ENCODE data around the gene PHKG2. TPM values are rescaled to one million over a fixed set of nuclear protein-coding genes. Genes with fewer than 3 reads are reported as not detected.
A peak's percentile ranks its signal among the peaks of the same experiment; 100 is the strongest.

The PHKG2 gene
- total RNA-seq, 1 experiment from 2014 or later = 24.8 TPM

DNA sequence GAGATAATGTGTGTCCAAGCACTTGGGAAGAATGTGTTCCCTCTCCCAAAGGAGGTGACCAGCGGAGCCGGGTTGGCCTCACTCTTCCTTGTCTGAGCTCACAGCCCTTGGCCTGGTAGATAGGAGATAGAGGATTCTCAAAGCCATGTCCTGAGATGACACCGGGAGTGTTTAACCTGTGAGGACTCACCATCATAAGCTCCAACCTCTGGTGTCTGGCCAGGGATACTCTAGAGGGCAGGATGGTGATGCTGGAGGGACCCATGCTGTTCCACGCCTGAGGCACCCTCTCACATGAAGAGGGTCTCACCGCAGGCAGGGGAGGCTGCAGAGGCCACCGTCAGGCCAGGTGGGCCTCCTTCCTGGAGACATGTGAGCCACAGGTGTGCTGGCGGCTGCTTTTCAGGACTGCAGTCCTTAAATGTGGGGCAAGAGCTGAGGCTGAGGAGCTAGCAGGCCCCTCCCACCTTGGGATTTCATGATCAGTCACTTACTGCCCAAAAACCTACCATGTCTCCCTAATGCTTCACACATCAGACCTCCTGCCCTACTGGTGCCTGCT lies 45.4 kb downstream of the PHKG2 start:
- DNase-seq (ENCODE audit: low read depth) = no peak

- no peak for DNase-seq (ENCODE audit: low read depth)
Observed at GRCh38 chr16:30794634-30795033, 46.4 kb downstream of the PHKG2 start.

- DNase-seq (ENCODE audit: low read depth) = no peak
Observed at GRCh38 chr16:30797670-30798309, 49.6 kb downstream of the PHKG2 start.

Small RNA genes lying within 50 kb of the gene (small RNA-seq; reads per million reads assigned to genes)
- gene RNU6-1043P = not detected
- gene SNORA30 = 5.2 reads per million, percentile 89 among the genes with 10 or more reads in this experiment

Other genes starting within 250 kb of the PHKG2 start
- 67.2 and 76.7 TPM in 2 replicates for gene ZNF768, start 221.9 kb upstream of the PHKG2 start, total RNA-seq (2014; rRNA removed; shearing (Covaris generic))
- gene ZNF747, start 213.6 kb upstream of the PHKG2 start, total RNA-seq (2014; rRNA removed; shearing (Covaris generic)) = 7.3 and 9.5 TPM in 2 replicates
- 4.4 and 4.9 TPM in 2 replicates for gene ZNF764, start 190.1 kb upstream of the PHKG2 start, total RNA-seq (2014; rRNA removed; shearing (Covaris generic))
- gene ZNF688, start 176.7 kb upstream of the PHKG2 start, total RNA-seq (2014; rRNA removed; shearing (Covaris generic)) = 6.5 and 7.2 TPM in 2 replicates
- 5.4 and 7.7 TPM in 2 replicates for gene ZNF785, start 162.7 kb upstream of the PHKG2 start, total RNA-seq (2014; rRNA removed; shearing (Covaris generic))
- 9.5 and 10.6 TPM in 2 replicates for gene ZNF689, start 138.0 kb upstream of the PHKG2 start, total RNA-seq (2014; rRNA removed; shearing (Covaris generic))
- 11.0 and 26.6 TPM in 2 replicates for gene PRR14, start 97.5 kb upstream of the PHKG2 start, total RNA-seq (2014; rRNA removed; shearing (Covaris generic))
- gene FBRS, start 90.0 kb upstream of the PHKG2 start, total RNA-seq (2014; rRNA removed; shearing (Covaris generic)) = 20.0 and 23.1 TPM in 2 replicates
- 17.3 and 22.9 TPM in 2 replicates for gene SRCAP, start 49.3 kb upstream of the PHKG2 start, total RNA-seq (2014; rRNA removed; shearing (Covaris generic))
- 5.7 and 5.9 TPM in 2 replicates for gene CFAP119, start 13.6 kb downstream of the PHKG2 start, total RNA-seq (2014; rRNA removed; shearing (Covaris generic))
- gene RNF40, start 13.9 kb downstream of the PHKG2 start, total RNA-seq (2014; rRNA removed; shearing (Covaris generic)) = 96.2 and 104 TPM in 2 replicates
- 14.5 and 15.9 TPM in 2 replicates for gene ZNF629, start 38.8 kb downstream of the PHKG2 start, total RNA-seq (2014; rRNA removed; shearing (Covaris generic))
- gene BCL7C, start 145.7 kb downstream of the PHKG2 start, total RNA-seq (2014; rRNA removed; shearing (Covaris generic)) = 42.5 and 56.2 TPM in 2 replicates
- not detected in 2 replicates for gene CTF1, start 148.2 kb downstream of the PHKG2 start, total RNA-seq (2014; rRNA removed; shearing (Covaris generic))
- 61.1 and 70.8 TPM in 2 replicates for gene FBXL19, start 175.1 kb downstream of the PHKG2 start, total RNA-seq (2014; rRNA removed; shearing (Covaris generic))
- 9.4 and 10.5 TPM in 2 replicates for gene ORAI3, start 200.6 kb downstream of the PHKG2 start, total RNA-seq (2014; rRNA removed; shearing (Covaris generic))
- 3.1 and 5.3 TPM in 2 replicates for gene SETD1A, start 209.3 kb downstream of the PHKG2 start, total RNA-seq (2014; rRNA removed; shearing (Covaris generic))
- 7.3 and 8.9 TPM in 2 replicates for gene HSD3B7, start 236.8 kb downstream of the PHKG2 start, total RNA-seq (2014; rRNA removed; shearing (Covaris generic))